Skeletal muscle satellite cell (primary cell): ENCODE measurements around the gene ANXA2.

Experiments used
- H3K27me3 ChIP-seq: 2 replicates; pipeline ENCODE4 v1.7.0; 2013; ENCODE audit warnings: low read length; ENCODE audit not compliant: control insufficient read depth, insufficient read depth
- H3K36me3 ChIP-seq: 2 replicates; pipeline ENCODE4 v1.7.0; 2013; ENCODE audit warnings: mild to moderate bottlenecking, control low read depth, low read length; ENCODE audit not compliant: insufficient read depth
- H3K4me1 ChIP-seq: 2 replicates; pipeline ENCODE4 v1.7.0; 2013; ENCODE audit warnings: low read length; ENCODE audit not compliant: control insufficient read depth, insufficient read depth
- H3K4me2 ChIP-seq: 2 replicates; pipeline ENCODE4 v1.7.0; 2013; ENCODE audit warnings: mild to moderate bottlenecking, low read length
- H3K4me3 ChIP-seq: 2 replicates; pipeline ENCODE4 v1.7.0; 2013; ENCODE audit warnings: low read length
- H3K9ac ChIP-seq: 2 replicates; pipeline ENCODE4 v1.7.0; 2013; ENCODE audit warnings: mild to moderate bottlenecking, low read depth, low read length, moderate library complexity
- H3K9me3 ChIP-seq: replicated peaks from 2 replicates; pipeline ENCODE4 v1.7.0; 2013; ENCODE audit warnings: mild to moderate bottlenecking, control low read depth, low read length

Gene ANXA2

GRCh38 chr15:60347480-60348049 is 50.2 kb downstream of the ANXA2 start:
- Histone ChIP-seq H3K36me3 (peaks cover 83% of the 10 kb centered on the region), H3K4me3 (no peak overlapping the region), H3K4me1 (peaks cover 28% of the 10 kb centered on the region), H3K4me2 (no peak overlapping the region), H3K27me3 (no peaks in the 10 kb centered on the region), H3K9ac (no peak overlapping the region), H3K9me3 (no peaks in the 10 kb centered on the region)

- Histone ChIP-seq H3K4me1 (peaks cover 20% of the 10 kb centered on the region), H3K9ac (no peak overlapping the region), H3K36me3 (peaks cover 74% of the 10 kb centered on the region), H3K27me3 (no peaks in the 10 kb centered on the region), H3K4me3 (no peak overlapping the region), H3K9me3 (no peaks in the 10 kb centered on the region), H3K4me2 (no peak overlapping the region)
Measured at GRCh38 chr15:60346653-60347052, 51.1 kb downstream of the ANXA2 start.

- H3K36me3 ChIP-seq: peaks cover 68% of the 10 kb centered on the region
- H3K9ac ChIP-seq: no peak overlapping the region
- H3K27me3 ChIP-seq: no peaks in the 10 kb centered on the region
- H3K9me3 ChIP-seq: no peaks in the 10 kb centered on the region
- peaks cover 14% of the 10 kb centered on the region for H3K4me1 ChIP-seq
- no peak overlapping the region for H3K4me3 ChIP-seq
- H3K4me2 ChIP-seq: no peak overlapping the region
Measured at GRCh38 chr15:60346077-60346476, 51.7 kb downstream of the ANXA2 start.

- H3K4me3 ChIP-seq: no peak overlapping the region
- H3K4me1 ChIP-seq: peaks cover 9% of the 10 kb centered on the region
- H3K4me2 ChIP-seq: no peak overlapping the region
- no peaks in the 10 kb centered on the region for H3K27me3 ChIP-seq
- no peak overlapping the region for H3K9ac ChIP-seq
- peaks cover 63% of the 10 kb centered on the region for H3K36me3 ChIP-seq
- H3K9me3 ChIP-seq: no peaks in the 10 kb centered on the region
Measured at GRCh38 chr15:60345598-60345997, 52.2 kb downstream of the ANXA2 start.

GRCh38 chr15:60344987-60345386 is 52.8 kb downstream of the ANXA2 start:
- H3K4me2 ChIP-seq: no peak overlapping the region
- peaks cover 57% of the 10 kb centered on the region for H3K36me3 ChIP-seq

GRCh38 chr15:60344461-60344860 is 53.3 kb downstream of the ANXA2 start:
- no peaks in the 10 kb centered on the region for H3K9me3 ChIP-seq
- H3K4me3 ChIP-seq: no peak overlapping the region
- no peak overlapping the region for H3K9ac ChIP-seq
- H3K4me2 ChIP-seq: no peak overlapping the region
- H3K27me3 ChIP-seq: no peaks in the 10 kb centered on the region
- H3K4me1 ChIP-seq: peaks cover 2% of the 10 kb centered on the region
- H3K36me3 ChIP-seq: peaks cover 56% of the 10 kb centered on the region

More at GRCh38 chr15:60344987-60345386, 52.8 kb downstream of the ANXA2 start:
- no peaks in the 10 kb centered on the region for H3K9me3 ChIP-seq
- H3K4me3 ChIP-seq: no peak overlapping the region
- no peak overlapping the region for H3K9ac ChIP-seq
- peaks cover 4% of the 10 kb centered on the region for H3K4me1 ChIP-seq
- H3K27me3 ChIP-seq: no peaks in the 10 kb centered on the region

- H3K36me3 ChIP-seq: peaks cover 47% of the 10 kb centered on the region
- no peak overlapping the region for H3K4me3 ChIP-seq
- H3K9ac ChIP-seq: no peak overlapping the region
- H3K4me2 ChIP-seq: no peak overlapping the region
- no peaks in the 10 kb centered on the region for H3K4me1 ChIP-seq
- no peaks in the 10 kb centered on the region for H3K27me3 ChIP-seq
- no peaks in the 10 kb centered on the region for H3K9me3 ChIP-seq
Measured at GRCh38 chr15:60343221-60343970, 54.4 kb downstream of the ANXA2 start.

- no peaks in the 10 kb centered on the region for H3K27me3 ChIP-seq
- peaks cover 18% of the 10 kb centered on the region for H3K36me3 ChIP-seq
- H3K9ac ChIP-seq: no peak overlapping the region
- H3K9me3 ChIP-seq: no peaks in the 10 kb centered on the region
- no peak overlapping the region for H3K4me3 ChIP-seq
- H3K4me1 ChIP-seq: no peaks in the 10 kb centered on the region
- no peak overlapping the region for H3K4me2 ChIP-seq
Measured at GRCh38 chr15:60340207-60340921, 57.4 kb downstream of the ANXA2 start.

GRCh38 chr15:60339236-60339635 is 58.5 kb downstream of the ANXA2 start:
- Histone ChIP-seq H3K4me2 (no peak overlapping the region), H3K36me3 (peaks cover 6% of the 10 kb centered on the region), H3K4me1 (no peaks in the 10 kb centered on the region), H3K27me3 (no peaks in the 10 kb centered on the region), H3K4me3 (no peak overlapping the region), H3K9me3 (no peaks in the 10 kb centered on the region), H3K9ac (no peak overlapping the region)

GRCh38 chr15:60338810-60339209 is 59.0 kb downstream of the ANXA2 start:
- Histone ChIP-seq H3K4me3 (no peak overlapping the region), H3K4me2 (no peak overlapping the region), H3K4me1 (no peaks in the 10 kb centered on the region), H3K36me3 (peaks cover 2% of the 10 kb centered on the region), H3K27me3 (no peaks in the 10 kb centered on the region), H3K9me3 (no peaks in the 10 kb centered on the region), H3K9ac (no peak overlapping the region)

GRCh38 chr15:60337076-60337475 is 60.7 kb downstream of the ANXA2 start:
- Histone ChIP-seq H3K4me1 (no peaks in the 10 kb centered on the region), H3K27me3 (no peaks in the 10 kb centered on the region), H3K4me2 (no peak overlapping the region), H3K4me3 (no peak overlapping the region), H3K36me3 (no peaks in the 10 kb centered on the region), H3K9me3 (no peaks in the 10 kb centered on the region), H3K9ac (no peak overlapping the region)
